Fibroblast of the aortic adventitia (primary cell): ENCODE results near the gene ENOX2. TPM values are rescaled to one million over a fixed set of nuclear protein-coding genes. Genes with fewer than 3 reads are reported as not detected.
"Not testable (repeated sequence)": the region's sequence is repeated elsewhere in the genome, so short reads cannot be mapped to it uniquely, and the experiment has no call there.

Experiments
- DNase-seq: peaks from one replicate; pipeline ENCODE4 v3.0.0-alpha.2; 2010; ENCODE audit warnings: low read depth
- H3K4me3 ChIP-seq: 2 replicates; pipeline ENCODE4 v1.5.1; 2011; ENCODE audit warnings: low read depth, mild to moderate bottlenecking, control low read depth, low read length, moderate library complexity
- CTCF ChIP-seq: IDR thresholded peaks from 2 replicates; pipeline ENCODE4 v1.5.1; 2011; ENCODE audit warnings: mild to moderate bottlenecking, low read length, control low read depth, inconsistent platforms; ENCODE audit not compliant: insufficient read depth
- total RNA-seq: library from RNA; depleted of rRNA; stranded (reverse); fragments of >200 nt; gene quantifications from 2 replicates; pipeline ENCODE4 v1.2.3, GENCODE V29; 2012; ENCODE audit warnings: low replicate concordance

The ENOX2 gene
- 13.2 and 16.5 TPM in 2 replicates for total RNA-seq

GRCh38 chrX:130902783-130903613, at the start of gene ENOX2:
Gene ENOX2 (minus strand): TSS chrX:130903209. CDS start chrX:130703216, 199,993 bp downstream.
- peak; percentile 96 for DNase-seq
- H3K4me3 ChIP-seq, result peak within 1 kb of the TSS; percentile 74
- TF ChIP-seq CTCF, result peak; percentile 21

- no peak for DNase-seq
- H3K4me3 ChIP-seq, result no peak overlapping the region
- no peak for TF ChIP-seq CTCF
These were observed 49.4 kb upstream of the ENOX2 start for GRCh38 chrX:130952266-130953043.

- H3K4me3 ChIP-seq, result no peak overlapping the region
- TF ChIP-seq CTCF, result no peak
- DNase-seq, result no peak
These were observed 41.2 kb upstream of the ENOX2 start for GRCh38 chrX:130944230-130944629.

- TF ChIP-seq CTCF, result no peak
- H3K4me3 ChIP-seq, result no peak overlapping the region
- DNase-seq, result no peak
These were observed 34.1 kb upstream of the ENOX2 start for GRCh38 chrX:130937101-130937500.

GRCh38 chrX:130933358-130933757, 30.3 kb upstream of the ENOX2 start:
- no peak overlapping the region for H3K4me3 ChIP-seq
- DNase-seq, result no peak
- TF ChIP-seq CTCF, result no peak

- not testable (repeated sequence) for H3K4me3 ChIP-seq, DNase-seq
These were observed 17.4 kb upstream of the ENOX2 start for GRCh38 chrX:130920405-130920804.

GRCh38 chrX:130919676-130920075, 16.7 kb upstream of the ENOX2 start:
- H3K4me3 ChIP-seq, DNase-seq: not testable (repeated sequence)

GRCh38 chrX:130918498-130918897, 15.5 kb upstream of the ENOX2 start:
- not testable (repeated sequence) for H3K4me3 ChIP-seq, DNase-seq
